K562 (cell line): Measurements from ENCODE around the gene KDM4C. TPM values are rescaled to one million over a fixed set of nuclear protein-coding genes. Genes with fewer than 3 reads are reported as not detected.

ENCODE experiments used
- ATAC-seq: fragments of 200-7000 bp; cut with Tn5 transposase; 3 replicates; pipeline ENCODE4 v1.9.1; 2020; ENCODE audit warnings: moderate library complexity
- BruUV-seq: library from RNA; stranded (reverse); fragments of 400-500 nt; replicated peaks from 2 replicates; lab custom pipeline; 2021; lab: Mats Ljungman, UMichigan
- CTCF ChIA-PET: fragments of 300-600 bp; formaldehyde crosslinking; extraction: SDS; loops from one replicate; lab custom pipeline; 2021; ENCODE audit warnings: low intra/inter-chr PET ratio; lab: Yijun Ruan, JAX
- POLR2A ChIA-PET: fragments of 300-600, 350-650 bp; sonication (Branson Sonifier 250); formaldehyde crosslinking; extraction: SDS; loops from one replicate; lab custom pipeline; 2021; ENCODE audit warnings: antibody characterized with exemption, inconsistent platforms; lab: Yijun Ruan, JAX
- DNase-seq, 4 experiments: peaks; one replicate each; pipeline versions ENCODE4 v3.0.0 to v3.0.0-alpha.2; 2011 to 2018; ENCODE audit warnings: low spot score in 3 of 4, mixed read lengths in 3 of 4; ENCODE audit errors: extremely low read depth in 1 of 4
- FAIRE-seq: peaks from 2 replicates; lab custom pipeline; 2011; peaks lifted over from hg19 to GRCh38; lab: Jason Lieb, UNC
- H2AFZ ChIP-seq: 2 replicates; pipeline ENCODE4 v1.6.0; 2011; ENCODE audit warnings: low read depth, low read length, control low read depth, inconsistent platforms
- H3K27ac ChIP-seq: fragments of 200-600 bp; 3 replicates; pipeline ENCODE4 v1.8.0; 2011; ENCODE audit warnings: low read depth, mild to moderate bottlenecking, control low read depth, inconsistent platforms, low read length, moderate library complexity, mixed read lengths; ENCODE audit errors: extremely low read depth
- H3K27me3 ChIP-seq, 2 experiments: fragments of 300-600 bp in 1 of 2; 2 replicates in 1 of 2; 3 replicates in 1 of 2; pipeline versions ENCODE4 v1.6.0 to v1.8.0; 2011; ENCODE audit warnings: inconsistent platforms in 2 of 2, low read length in 2 of 2, mild to moderate bottlenecking in 1 of 2, mixed read lengths in 1 of 2, moderate library complexity in 1 of 2; ENCODE audit not compliant: control insufficient read depth in 2 of 2, insufficient read depth in 2 of 2
- H3K36me3 ChIP-seq: fragments of 300-600 bp; 3 replicates; pipeline ENCODE4 v1.8.0; 2011; ENCODE audit warnings: mild to moderate bottlenecking, low read length, inconsistent platforms; ENCODE audit not compliant: control insufficient read depth, insufficient read depth
- H3K4me1 ChIP-seq, 2 experiments: fragments of 200-600 bp in 1 of 2; replicated peaks in 1 of 2; 2 replicates in 1 of 2; 3 replicates in 1 of 2; pipeline versions ENCODE4 v1.5.1 to v1.8.0; 2011; ENCODE audit warnings: inconsistent platforms in 2 of 2, low read length in 2 of 2, mild to moderate bottlenecking in 1 of 2, mixed read lengths in 1 of 2, moderate library complexity in 1 of 2; ENCODE audit not compliant: control insufficient read depth in 2 of 2, insufficient read depth in 2 of 2
- H3K4me2 ChIP-seq: 2 replicates; pipeline ENCODE4 v1.6.1; 2011; ENCODE audit warnings: low read length, control low read depth, inconsistent platforms, mixed read lengths; ENCODE audit not compliant: insufficient read depth
- H3K4me3 ChIP-seq: fragments of 200-600 bp; sonication (generic), shearing (Covaris generic); 2 replicates; pipeline ENCODE4 v1.5.1; 2016; ENCODE audit warnings: control low read depth, inconsistent platforms
- H3K79me2 ChIP-seq: fragments of 200-600 bp; 3 replicates; pipeline ENCODE4 v1.8.0; 2011; ENCODE audit warnings: low read length, inconsistent platforms; ENCODE audit not compliant: control insufficient read depth, insufficient read depth
- H3K9ac ChIP-seq, 2 experiments: 2 replicates each; pipeline versions ENCODE4 v1.6.0 to v1.6.1; 2011; ENCODE audit warnings: low read depth in 2 of 2, low read length in 2 of 2, control low read depth in 1 of 2, inconsistent platforms in 1 of 2, mild to moderate bottlenecking in 1 of 2, mixed read lengths in 1 of 2; ENCODE audit not compliant: insufficient read depth in 1 of 2
- H3K9me1 ChIP-seq: one replicate; pipeline ENCODE4 v1.6.0; 2011; ENCODE audit warnings: inconsistent platforms, mild to moderate bottlenecking, low read length, moderate library complexity; ENCODE audit not compliant: control insufficient read depth, insufficient read depth
- H3K9me3 ChIP-seq: replicated peaks from 2 replicates; pipeline ENCODE4 v1.5.1; 2011; ENCODE audit warnings: low read depth, low read length, inconsistent platforms; ENCODE audit not compliant: control insufficient read depth, insufficient read depth
- H4K20me1 ChIP-seq: replicated peaks from 2 replicates; pipeline ENCODE4 v1.6.1; 2011; ENCODE audit warnings: low read length, inconsistent platforms, mixed read lengths; ENCODE audit not compliant: control insufficient read depth, insufficient read depth
- KAT8 ChIP-seq: fragments of 450-650 bp; IDR thresholded peaks from 2 replicates; pipeline ENCODE4 v1.6.1; 2016; ENCODE audit warnings: low read depth, mild to moderate bottlenecking
- MAFF ChIP-seq: IDR thresholded peaks from 2 replicates; pipeline ENCODE4 v1.6.1; 2012; ENCODE audit warnings: low read length, improper control_type of control experiment
- MED1 ChIP-seq: sonication (generic); formaldehyde crosslinking; IDR thresholded peaks from 2 replicates; pipeline ENCODE4 v1.8.1; 2023; ENCODE audit warnings: missing genetic modification reagents, borderline replicate concordance
- NR1H2 ChIP-seq: sonication (generic); formaldehyde crosslinking; IDR thresholded peaks from 2 replicates; pipeline ENCODE4 v1.4.0; 2020; ENCODE audit warnings: mild to moderate bottlenecking, missing genetic modification reagents
- SMARCE1 ChIP-seq: fragments of 450-650 bp; IDR thresholded peaks from 2 replicates; pipeline ENCODE4 v1.7.1; 2016; ENCODE audit warnings: mild to moderate bottlenecking
- TEAD1 ChIP-seq, 2 experiments: fragments of 450-650 bp in 1 of 2; sonication (generic) in 1 of 2; formaldehyde crosslinking; IDR thresholded peaks; 2 replicates each; pipeline versions ENCODE4 v1.4.0 to v1.8.0; 2020 to 2022; ENCODE audit warnings: mild to moderate bottlenecking in 2 of 2, missing genetic modification reagents in 1 of 2
- TRIM25 ChIP-seq: fragments of 450-650 bp; IDR thresholded peaks from 2 replicates; pipeline ENCODE4 v1.7.0; 2016; ENCODE audit warnings: borderline replicate concordance
- U2AF2 ChIP-seq: fragments of 200-400 bp; formaldehyde crosslinking; optimal IDR thresholded peaks from 2 replicates; pipeline ENCODE3; 2017; ENCODE audit warnings: low read depth, mild to moderate bottlenecking, low read length
- USF2 ChIP-seq: sonication (generic); formaldehyde crosslinking; IDR thresholded peaks from 2 replicates; pipeline ENCODE4 v1.5.0; 2020; ENCODE audit warnings: missing genetic modification reagents
- ZNF512 ChIP-seq: IDR thresholded peaks from 2 replicates; pipeline ENCODE4 v1.6.1; 2016; ENCODE audit warnings: missing genetic modification characterization, missing compliant biosample characterization
- ZSCAN32 ChIP-seq: fragments of 450-650 bp; formaldehyde crosslinking; IDR thresholded peaks from 2 replicates; pipeline ENCODE4 v1.4.0; 2020; ENCODE audit warnings: mild to moderate bottlenecking, moderate library complexity
- WGBS: fragments of 100-300 bp; shearing (Covaris generic); methylation state at CpG from one replicate; pipeline ENCODE4 v1.1.6; 2016; ENCODE audit warnings: low coverage, mixed read lengths; ENCODE audit not compliant: insufficient coverage; ENCODE audit errors: missing lambda C conversion rate; 5-methylcytosine and 5-hydroxymethylcytosine counted together
- in situ Hi-C: fragments of 300-500 bp; cut with MboI; formaldehyde crosslinking; loops from 4 replicates; pipeline ENCODE4 v1.15.0; 2018; ENCODE audit warnings: inconsistent platforms, mixed read lengths
- intact Hi-C: fragments of 100-400 bp; cut with micrococcal nuclease; formaldehyde crosslinking; loops from 2 replicates; pipeline ENCODE4 v1.14.2; 2022
- polyA plus RNA-seq, 8 experiments: library from polyadenylated mRNA; depleted of rRNA in 4 of 8; stranded (reverse) in 5 of 8; unstranded in 3 of 8; fragments of >200 nt; fragmentation: Nextera tagmentation in 2 of 8; fragmentation: Illumina TruSeq in 1 of 8; extraction: Ambion mirVana in 2 of 8; extraction: Trizol in 1 of 8; gene quantifications; 2 replicates each; pipeline versions ENCODE4 v1.2.1 to v1.2.3, GENCODE V29; 2011 to 2014; ENCODE audit warnings: inconsistent platforms in 1 of 8, missing spikeins in 1 of 8
- total RNA-seq, 7 experiments: library from RNA; depleted of rRNA in 6 of 7; stranded (reverse); fragments of >200 nt in 6 of 7; fragmentation: Illumina TruSeq in 2 of 7; extraction: Trizol in 2 of 7; gene quantifications; 2 replicates each; pipeline versions ENCODE4 v1.2.1 to v1.2.3, GENCODE V29; 2011 to 2021; ENCODE audit warnings: low replicate concordance in 1 of 7

Gene KDM4C
- total and polyA plus RNA-seq, 9 of the 15 experiments (the other 6 are each of a cell fraction or from before 2014, with no cell fraction given) = 5.4 to 17.0 (median 12.6) TPM

GRCh38 chr9:7111413-7111812 is 353.6 kb downstream of the KDM4C start:
- H3K9me1 ChIP-seq = no peaks in the 10 kb centered on the region
- no peak overlapping the region for H3K4me2 ChIP-seq
- no peaks in the 10 kb centered on the region for H3K4me1 ChIP-seq
- H3K79me2 ChIP-seq = no peaks in the 10 kb centered on the region
- no peaks in the 10 kb centered on the region for H3K27me3 ChIP-seq
- H3K27ac ChIP-seq = no peak overlapping the region
- WGBS = 60% methylated on average over 3 of the region's 3 CpGs
- no peak for FAIRE-seq
- H3K9ac ChIP-seq = no peak overlapping the region
- H3K36me3 ChIP-seq = no peaks in the 10 kb centered on the region
- in situ Hi-C loops = no loop called here
- POLR2A ChIA-PET = no interaction called here
- no peaks in the 10 kb centered on the region for H4K20me1 ChIP-seq
- no peak overlapping the region for H2AFZ ChIP-seq
- no peak for ATAC-seq
- DNase-seq = no peak
- H3K4me3 ChIP-seq = no peak overlapping the region
- no peaks in the 10 kb centered on the region for H3K9me3 ChIP-seq
- intact Hi-C loops = no loop called here
- BruUV-seq = no TSS peak
- TF ChIP-seq ZNF512 = no peak
- no peak for TF ChIP-seq MED1 (CRISPR knock-in tag)
- no peak for TF ChIP-seq TEAD1 (CRISPR knock-in tag; IDR thresholded peaks at IDR 0.05)
- TF ChIP-seq MAFF = no peak
- no peak for TF ChIP-seq TRIM25
- no peak for TF ChIP-seq ZSCAN32 (CRISPR knock-in tag)
- no peak for TF ChIP-seq U2AF2
- no peak for TF ChIP-seq SMARCE1
- no peak for TF ChIP-seq USF2
- TF ChIP-seq NR1H2 (CRISPR knock-in tag) = no peak
- TF ChIP-seq KAT8 = no peak
- CTCF ChIA-PET = no interaction called here
